Right lobe of liver (tissue), 4 donors: ENCODE measurements around the gene GALNT3.

Source experiments
- CTCF ChIP-seq, 4 donors: fragments of 200-600 bp in 3 of 4; fragments of 450-650 bp in 1 of 4; IDR thresholded peaks; one replicate each; pipeline versions ENCODE4 v1.5.1 to v1.8.0; 2016 to 2022; ENCODE audit warnings: antibody characterized with exemption in 4 of 4, mild to moderate bottlenecking in 2 of 4
- POLR2A ChIP-seq: fragments of 450-650 bp; IDR thresholded peaks from one replicate; pipeline ENCODE4 v1.6.1; 2017; ENCODE audit warnings: antibody characterized with exemption, mild to moderate bottlenecking
- donor health status: DM: no; HTN: no; CAD: no.
- donor health status: DM: no; HTN: no; CAD: no.
- donor health status: DM: no; HTN: yes; CAD: no.

DNA sequence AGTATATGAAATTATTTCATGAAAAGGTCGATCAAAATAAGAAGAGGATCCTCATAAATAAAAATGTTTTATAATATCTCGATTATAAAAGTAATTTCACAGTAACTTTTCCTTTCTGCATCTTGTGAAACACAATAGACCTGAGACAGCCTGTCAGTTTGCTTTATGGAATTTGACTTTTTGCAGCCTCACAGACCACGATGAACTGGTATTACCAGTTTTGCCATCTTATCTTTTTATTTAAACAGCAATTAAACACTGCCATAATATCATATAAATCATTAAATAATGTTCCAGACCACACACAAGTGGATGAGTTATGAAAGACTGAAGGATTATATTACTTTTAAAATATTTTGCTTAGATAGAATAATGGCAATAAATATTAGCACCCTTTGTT is 10.7 kb upstream of the GALNT3 start:
- TF ChIP-seq CTCF (IDR thresholded peaks at IDR 0.05) = no peak
- TF ChIP-seq POLR2A = no peak
